HepG2 (cell line): ENCODE data around the gene CDC20. TPM values are rescaled to one million over a fixed set of nuclear protein-coding genes. Genes with fewer than 3 reads are reported as not detected.

ENCODE experiments used
- ATAC-seq: fragments of 200-7000 bp; cut with Tn5 transposase; 3 replicates; pipeline ENCODE4 v1.9.1; 2020; ENCODE audit warnings: mild to moderate bottlenecking, moderate library complexity
- BruUV-seq: library from RNA; stranded (reverse); fragments of 400-500 nt; replicated peaks from 2 replicates; lab custom pipeline; 2021; lab: Mats Ljungman, UMichigan
- CTCF ChIA-PET: fragments of 300-600 bp; formaldehyde crosslinking; extraction: SDS; loops from one replicate; lab custom pipeline; 2021; ENCODE audit warnings: low total read pairs, inconsistent platforms, low intra/inter-chr PET ratio; lab: Yijun Ruan, JAX
- POLR2A ChIA-PET: fragments of 350-600 bp; sonication (Branson Sonifier 250); formaldehyde crosslinking; loops from one replicate; lab custom pipeline; 2020; ENCODE audit warnings: antibody characterized with exemption, inconsistent platforms; lab: Yijun Ruan, JAX
- DNase-seq: peaks from one replicate; pipeline ENCODE4 v3.0.0-alpha.2; 2015; ENCODE audit warnings: low spot score
- FAIRE-seq: peaks from 3 replicates; lab custom pipeline; 2011; peaks lifted over from hg19 to GRCh38; lab: Jason Lieb, UNC
- H2AFZ ChIP-seq: one replicate; pipeline ENCODE4 v1.6.1; 2011; ENCODE audit warnings: low read length, inconsistent platforms
- H3K27ac ChIP-seq: fragments of 300-600 bp; 3 replicates; pipeline ENCODE4 v1.8.0; 2011; ENCODE audit warnings: mixed run types, mild to moderate bottlenecking, mixed read lengths, low read length, inconsistent platforms; ENCODE audit not compliant: insufficient read depth; ENCODE audit errors: extremely low read length
- H3K27me3 ChIP-seq, 2 experiments: fragments of 200-600 bp in 1 of 2; 2 replicates in 1 of 2; 3 replicates in 1 of 2; pipeline versions ENCODE4 v1.6.0 to v1.8.0; 2011; ENCODE audit warnings: low read length in 2 of 2, mild to moderate bottlenecking in 2 of 2, moderate library complexity in 2 of 2, inconsistent platforms in 1 of 2; ENCODE audit not compliant: insufficient read depth in 2 of 2, control insufficient read depth in 1 of 2
- H3K36me3 ChIP-seq, 2 experiments: fragments of 200-600 bp in 1 of 2; replicated peaks in 1 of 2; 2 replicates in 1 of 2; 3 replicates in 1 of 2; pipeline versions ENCODE4 v1.5.1 to v1.8.0; 2011; ENCODE audit warnings: low read length in 2 of 2, inconsistent platforms in 1 of 2; ENCODE audit not compliant: insufficient read depth in 2 of 2, control insufficient read depth in 1 of 2
- H3K4me1 ChIP-seq: 2 replicates; pipeline ENCODE4 v1.5.1; 2012; ENCODE audit warnings: low read length, inconsistent platforms; ENCODE audit not compliant: insufficient read depth
- H3K4me2 ChIP-seq: 2 replicates; pipeline ENCODE4 v1.6.0; 2011; ENCODE audit warnings: low read depth, low read length, inconsistent platforms
- H3K4me3 ChIP-seq, 3 experiments: fragments of 200-600 bp in 1 of 3; sonication (generic), shearing (Covaris generic) in 1 of 3; replicated peaks in 1 of 3; 2 replicates each; pipeline ENCODE4 v1.5.1; 2011 to 2016; ENCODE audit warnings: low read length in 3 of 3, inconsistent platforms in 2 of 3, low read depth in 2 of 3, mild to moderate bottlenecking in 2 of 3, control low read depth in 1 of 3, mixed read lengths in 1 of 3; ENCODE audit not compliant: insufficient read depth in 1 of 3
- H3K79me2 ChIP-seq: one replicate; pipeline ENCODE4 v1.6.1; 2011; ENCODE audit warnings: low read length, inconsistent platforms; ENCODE audit not compliant: insufficient read depth
- H3K9ac ChIP-seq: 2 replicates; pipeline ENCODE4 v1.6.0; 2011; ENCODE audit warnings: mild to moderate bottlenecking, low read depth, low read length, inconsistent platforms; ENCODE audit not compliant: insufficient read depth
- H3K9me3 ChIP-seq: 2 replicates; pipeline ENCODE4 v1.5.1; 2012; ENCODE audit warnings: mild to moderate bottlenecking, low read length
- H4K20me1 ChIP-seq: 2 replicates; pipeline ENCODE4 v1.6.0; 2011; ENCODE audit warnings: inconsistent platforms, mild to moderate bottlenecking, low read length, moderate library complexity; ENCODE audit not compliant: insufficient read depth
- NR1H2 ChIP-seq: sonication (generic); formaldehyde crosslinking; IDR thresholded peaks from 2 replicates; pipeline ENCODE4 v1.8.1; 2022; ENCODE audit warnings: low read depth, missing genetic modification reagents, borderline replicate concordance
- SOX5 ChIP-seq: IDR thresholded peaks from 2 replicates; pipeline ENCODE4 v1.6.1; 2016; ENCODE audit warnings: borderline replicate concordance
- ZNF12 ChIP-seq: sonication (generic); formaldehyde crosslinking; IDR thresholded peaks from 2 replicates; pipeline ENCODE4 v1.5.0; 2020; ENCODE audit warnings: missing genetic modification reagents
- ZNF292 ChIP-seq: sonication (generic); formaldehyde crosslinking; IDR thresholded peaks from 2 replicates; pipeline ENCODE4 v1.8.1; 2022; ENCODE audit warnings: mild to moderate bottlenecking, low read depth, missing genetic modification reagents, borderline replicate concordance
- ZNF7 ChIP-seq: IDR thresholded peaks from 2 replicates; pipeline ENCODE4 v1.6.1; 2016; ENCODE audit warnings: missing biosample characterization, missing genetic modification reagents
- ZNF720 ChIP-seq: sonication (generic); formaldehyde crosslinking; IDR thresholded peaks from 2 replicates; pipeline ENCODE4 v1.4.0; 2020; ENCODE audit warnings: missing genetic modification reagents
- WGBS: methylation state at CpG from one replicate; pipeline ENCODE4 v1.1.6; 2017; ENCODE audit warnings: low lambda C conversion rate; 5-methylcytosine and 5-hydroxymethylcytosine counted together
- in situ Hi-C: cut with HindIII; loops from 2 replicates; pipeline ENCODE4 v1.10.0; 2017; ENCODE audit warnings: low pct_unique_long_range_greater_than_20kb; ENCODE audit not compliant: extremely low pct_ligation_motif_present
- intact Hi-C: fragments of 100-400 bp; cut with micrococcal nuclease; formaldehyde crosslinking; loops from one replicate; pipeline ENCODE4 v1.10.0; 2022; ENCODE audit not compliant: unreplicated experiment
- polyA plus RNA-seq, 8 experiments: library from polyadenylated mRNA; depleted of rRNA in 3 of 8; stranded (reverse) in 7 of 8; unstranded in 1 of 8; fragments of >200 nt; fragmentation: Illumina TruSeq in 4 of 8; extraction: Trizol in 4 of 8; gene quantifications; 2 replicates each; pipeline versions ENCODE4 v1.2.1 to v1.2.3, GENCODE V29; 2011 to 2016; ENCODE audit warnings: low read depth in 4 of 8, missing spikeins in 1 of 8, mixed read lengths in 1 of 8; ENCODE audit not compliant: insufficient read depth in 1 of 8
- total RNA-seq, 5 experiments: library from RNA; depleted of rRNA; stranded (reverse); fragments of >200 nt; fragmentation: Illumina TruSeq; extraction: Trizol; gene quantifications; 2 replicates each; pipeline ENCODE4 v1.2.3, GENCODE V29; 2016; ENCODE audit warnings: low read depth in 1 of 5
- TF ChIP-seq, protein P1 (sequence below), 2 experiments: sonication (generic) in 1 of 2; formaldehyde crosslinking in 1 of 2; IDR thresholded peaks; 2 replicates each; pipeline versions ENCODE4 v1.5.1 to v1.6.1; 2011 to 2020; ENCODE audit warnings: borderline replicate concordance in 1 of 2, low read depth in 1 of 2, low read length in 1 of 2, mild to moderate bottlenecking in 1 of 2, missing genetic modification reagents in 1 of 2, moderate library complexity in 1 of 2
- TF ChIP-seq, protein P2 (sequence below): sonication (generic); formaldehyde crosslinking; IDR thresholded peaks from 2 replicates; pipeline ENCODE4 v1.4.0; 2020; ENCODE audit warnings: missing genetic modification reagents, borderline replicate concordance

CDC20 gene
- total and polyA plus RNA-seq, 2 of the 13 experiments (the other 11 are each of a cell fraction or from before 2014, with no cell fraction given) = 57.9 to 90.0 TPM

DNA sequence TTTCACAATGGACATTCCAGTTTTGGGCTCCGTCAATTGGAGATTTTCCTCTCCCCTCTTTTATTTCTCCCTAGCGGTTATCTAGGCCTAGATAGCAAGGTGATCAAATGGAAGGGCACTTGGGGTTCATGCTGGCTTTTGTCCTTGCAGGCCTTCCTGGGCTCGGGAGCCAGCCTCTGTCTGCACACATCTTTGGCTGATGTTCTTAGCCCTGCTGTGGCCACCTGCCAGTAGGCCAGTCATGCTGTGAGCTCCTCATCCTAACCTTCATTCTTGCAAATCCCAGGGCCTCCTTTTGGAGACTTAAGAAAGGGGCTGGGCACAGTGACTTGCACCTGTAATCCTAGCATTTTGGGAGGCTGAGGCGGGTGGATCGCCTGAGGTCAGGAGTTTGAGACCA, 44.5 kb upstream of the CDC20 start:
- intact Hi-C loops = no loop called here
- H3K4me2 ChIP-seq = no peak overlapping the region
- ChIA-PET CTCF (no interaction called here), POLR2A (no interaction called here)
- DNase-seq (no peak), ATAC-seq (no peak), FAIRE-seq (no peak)
- BruUV-seq = no TSS peak
- H3K9ac ChIP-seq = no peak overlapping the region
- WGBS = 42% methylated on average over 5 of the region's 5 CpGs
- H3K4me1 ChIP-seq = peaks cover 31% of the 10 kb centered on the region
- H3K36me3 ChIP-seq = no peaks in the 10 kb centered on the region
- H3K27me3 ChIP-seq = peaks cover 7 to 43% of the 10 kb centered on the region in 2 experiments
- H3K9me3 ChIP-seq = no peaks in the 10 kb centered on the region
- no peaks in the 10 kb centered on the region for H3K79me2 ChIP-seq
- no peak for TF ChIP-seq ZNF12 (CRISPR knock-in tag)
- TF ChIP-seq ZNF720 (CRISPR knock-in tag) = no peak
- TF ChIP-seq, protein P1, sequence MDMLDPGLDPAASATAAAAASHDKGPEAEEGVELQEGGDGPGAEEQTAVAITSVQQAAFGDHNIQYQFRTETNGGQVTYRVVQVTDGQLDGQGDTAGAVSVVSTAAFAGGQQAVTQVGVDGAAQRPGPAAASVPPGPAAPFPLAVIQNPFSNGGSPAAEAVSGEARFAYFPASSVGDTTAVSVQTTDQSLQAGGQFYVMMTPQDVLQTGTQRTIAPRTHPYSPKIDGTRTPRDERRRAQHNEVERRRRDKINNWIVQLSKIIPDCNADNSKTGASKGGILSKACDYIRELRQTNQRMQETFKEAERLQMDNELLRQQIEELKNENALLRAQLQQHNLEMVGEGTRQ (IDR thresholded peaks at IDR 0.05; ENCODE audit: low read depth, low read length) = no peak
- TF ChIP-seq, protein P1 (CRISPR knock-in tag; IDR thresholded peaks at IDR 0.05; ENCODE audit: borderline replicate concordance) = no peak
- TF ChIP-seq ZNF292 (CRISPR knock-in tag) = no peak
- no peak for TF ChIP-seq SOX5 (CRISPR knock-in tag)
- TF ChIP-seq ZNF7 (CRISPR knock-in tag) = peak; percentile 93
- H3K4me3 ChIP-seq = no peak overlapping the region
- no peak overlapping the region for H2AFZ ChIP-seq
- no peaks in the 10 kb centered on the region for H4K20me1 ChIP-seq
- no peak overlapping the region for H3K27ac ChIP-seq
- in situ Hi-C loops = no loop called here

DNA sequence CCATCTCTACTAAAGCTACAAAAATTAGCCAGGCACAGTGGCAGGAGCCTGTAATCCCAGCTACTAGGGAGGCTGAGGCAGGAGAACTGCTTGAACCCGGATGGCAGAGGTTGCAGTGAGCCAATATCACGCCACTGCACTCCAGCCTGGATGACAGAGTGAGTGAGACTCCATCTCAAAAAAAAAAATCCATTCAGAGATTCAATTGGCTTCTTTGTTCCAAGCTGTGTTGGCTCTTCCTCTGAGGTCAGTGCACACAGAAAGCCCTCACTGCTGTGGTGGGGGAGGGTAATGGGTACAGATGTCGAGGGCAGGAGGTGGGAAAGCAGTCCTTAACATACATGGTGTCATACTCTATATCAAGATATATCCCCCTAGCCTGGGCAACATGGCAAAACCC, 43.3 kb upstream of the CDC20 start:
- CTCF ChIA-PET = no interaction called here
- in situ Hi-C loops = no loop called here

More for the DNA sequence above, 43.3 kb upstream of the CDC20 start:
- Histone ChIP-seq H2AFZ (no peak overlapping the region), H3K4me1 (peaks cover 31% of the 10 kb centered on the region), H3K79me2 (no peaks in the 10 kb centered on the region), H3K9ac (no peak overlapping the region), H3K9me3 (no peaks in the 10 kb centered on the region), H3K4me2 (no peak overlapping the region), H3K36me3 (no peaks in the 10 kb centered on the region), H3K4me3 (no peak overlapping the region), H3K27me3 (peaks cover 7 to 40% of the 10 kb centered on the region in 2 experiments), H3K27ac (no peak overlapping the region), H4K20me1 (no peaks in the 10 kb centered on the region)
- POLR2A ChIA-PET = no interaction called here
- intact Hi-C loops = no loop called here
- WGBS = 5% methylated on average over 3 of the region's 3 CpGs
- no peak for FAIRE-seq
- no peak for DNase-seq
- no peak for ATAC-seq
- TF ChIP-seq, protein P2, sequence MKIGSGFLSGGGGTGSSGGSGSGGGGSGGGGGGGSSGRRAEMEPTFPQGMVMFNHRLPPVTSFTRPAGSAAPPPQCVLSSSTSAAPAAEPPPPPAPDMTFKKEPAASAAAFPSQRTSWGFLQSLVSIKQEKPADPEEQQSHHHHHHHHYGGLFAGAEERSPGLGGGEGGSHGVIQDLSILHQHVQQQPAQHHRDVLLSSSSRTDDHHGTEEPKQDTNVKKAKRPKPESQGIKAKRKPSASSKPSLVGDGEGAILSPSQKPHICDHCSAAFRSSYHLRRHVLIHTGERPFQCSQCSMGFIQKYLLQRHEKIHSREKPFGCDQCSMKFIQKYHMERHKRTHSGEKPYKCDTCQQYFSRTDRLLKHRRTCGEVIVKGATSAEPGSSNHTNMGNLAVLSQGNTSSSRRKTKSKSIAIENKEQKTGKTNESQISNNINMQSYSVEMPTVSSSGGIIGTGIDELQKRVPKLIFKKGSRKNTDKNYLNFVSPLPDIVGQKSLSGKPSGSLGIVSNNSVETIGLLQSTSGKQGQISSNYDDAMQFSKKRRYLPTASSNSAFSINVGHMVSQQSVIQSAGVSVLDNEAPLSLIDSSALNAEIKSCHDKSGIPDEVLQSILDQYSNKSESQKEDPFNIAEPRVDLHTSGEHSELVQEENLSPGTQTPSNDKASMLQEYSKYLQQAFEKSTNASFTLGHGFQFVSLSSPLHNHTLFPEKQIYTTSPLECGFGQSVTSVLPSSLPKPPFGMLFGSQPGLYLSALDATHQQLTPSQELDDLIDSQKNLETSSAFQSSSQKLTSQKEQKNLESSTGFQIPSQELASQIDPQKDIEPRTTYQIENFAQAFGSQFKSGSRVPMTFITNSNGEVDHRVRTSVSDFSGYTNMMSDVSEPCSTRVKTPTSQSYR (CRISPR knock-in tag) = peak; percentile 29; the same call in 1 of the 2 replicates
- no peak for TF ChIP-seq NR1H2 (CRISPR knock-in tag)
- BruUV-seq = no TSS peak
